GM23338 (cell line): Measurements from ENCODE around the gene GRAMD4. TPM values are rescaled to one million over a fixed set of nuclear protein-coding genes. Genes with fewer than 3 reads are reported as not detected.

Experiments used
- ATAC-seq: fragments of 200-7000 bp; cut with Tn5 transposase; 3 replicates; pipeline ENCODE4 v1.9.1; 2020
- DNase-seq: peaks from one replicate; pipeline ENCODE4 v3.0.0-alpha.2; 2015; ENCODE audit warnings: low spot score
- H2AFZ ChIP-seq: fragments of 200-600 bp; sonication (generic); 2 replicates; pipeline ENCODE4 v1.8.0; 2016; ENCODE audit warnings: antibody characterized with exemption, mild to moderate bottlenecking, moderate library complexity
- H3F3A ChIP-seq: fragments of 200-600 bp; sonication (generic); replicated peaks from 2 replicates; pipeline ENCODE4 v1.8.0; 2017; ENCODE audit warnings: antibody characterized with exemption, mixed run types, low read depth
- H3K27ac ChIP-seq: fragments of 200-600 bp; sonication (generic); 2 replicates; pipeline ENCODE4 v1.6.1; 2016; ENCODE audit warnings: low read depth
- H3K27me3 ChIP-seq: fragments of 200-600 bp; sonication (generic); 2 replicates; pipeline ENCODE4 v1.8.0; 2016; ENCODE audit warnings: mild to moderate bottlenecking, mixed run types, moderate library complexity; ENCODE audit not compliant: insufficient read depth
- H3K36me3 ChIP-seq: fragments of 200-600 bp; sonication (generic); 2 replicates; pipeline ENCODE4 v1.8.0; 2016; ENCODE audit warnings: mild to moderate bottlenecking; ENCODE audit not compliant: insufficient read depth
- H3K4me1 ChIP-seq: fragments of 200-600 bp; sonication (generic); 2 replicates; pipeline ENCODE4 v1.8.0; 2016; ENCODE audit warnings: mild to moderate bottlenecking, moderate library complexity; ENCODE audit not compliant: insufficient read depth
- H3K4me2 ChIP-seq: fragments of 200-600 bp; sonication (generic); 2 replicates; pipeline ENCODE4 v1.7.1; 2017; ENCODE audit warnings: mixed run types
- H3K4me3 ChIP-seq: fragments of 200-600 bp; sonication (generic); 2 replicates; pipeline ENCODE4 v1.6.1; 2016; ENCODE audit warnings: mixed run types
- H3K79me2 ChIP-seq: fragments of 200-600 bp; sonication (generic); replicated peaks from 2 replicates; pipeline ENCODE4 v1.8.0; 2017; ENCODE audit warnings: mild to moderate bottlenecking; ENCODE audit not compliant: insufficient read depth
- H3K9me2 ChIP-seq: fragments of 200-600 bp; sonication (generic); 2 replicates; pipeline ENCODE4 v1.8.0; 2017; ENCODE audit not compliant: insufficient read depth
- H4K20me1 ChIP-seq: fragments of 200-600 bp; sonication (generic); replicated peaks from 2 replicates; pipeline ENCODE4 v1.8.0; 2017; ENCODE audit warnings: mild to moderate bottlenecking; ENCODE audit not compliant: insufficient read depth
- H3K27ac Mint-ChIP-seq: 2 replicates; pipeline ENCODE4 v1.8.0; 2020; ENCODE audit warnings: inconsistent platforms, mild to moderate bottlenecking, moderate library complexity, mixed read lengths
- H3K27me3 Mint-ChIP-seq: 3 replicates; pipeline ENCODE4 v1.8.0; 2022; ENCODE audit warnings: low read depth, mild to moderate bottlenecking, moderate library complexity, mixed read lengths, inconsistent platforms; ENCODE audit not compliant: insufficient read depth, poor library complexity
- H3K36me3 Mint-ChIP-seq: 3 replicates; pipeline ENCODE4 v1.8.0; 2021; ENCODE audit warnings: low read depth, mild to moderate bottlenecking, inconsistent platforms, moderate library complexity, mixed read lengths
- H3K4me1 Mint-ChIP-seq: 3 replicates; pipeline ENCODE4 v1.8.0; 2020; ENCODE audit warnings: mild to moderate bottlenecking, inconsistent platforms, mixed read lengths
- H3K4me3 Mint-ChIP-seq: 3 replicates; pipeline ENCODE4 v1.8.0; 2021; ENCODE audit warnings: moderate library complexity, mild to moderate bottlenecking, inconsistent platforms, mixed read lengths
- H3K9me3 Mint-ChIP-seq: 3 replicates; pipeline ENCODE4 v1.8.0; 2020; ENCODE audit warnings: moderate library complexity, mild to moderate bottlenecking, inconsistent platforms, mixed read lengths
- CREB1 ChIP-seq: fragments of 250-450 bp; sonication (Bioruptor Pico); IDR thresholded peaks from 2 replicates; pipeline ENCODE4 v1.5.0; 2020; ENCODE audit warnings: low read depth, mild to moderate bottlenecking, moderate library complexity
- CTCF ChIP-seq, 2 experiments: fragments of 200-600 bp in 1 of 2; sonication (generic) in 1 of 2; conservative IDR thresholded peaks; 2 replicates each; pipeline versions ENCODE4 v1.5.1 to v1.6.1; 2016 to 2017; ENCODE audit warnings: antibody characterized with exemption in 2 of 2, low read depth in 2 of 2, mild to moderate bottlenecking in 2 of 2, moderate library complexity in 1 of 2
- EZH2 ChIP-seq: fragments of 200-600 bp; sonication (generic); IDR thresholded peaks from one replicate; pipeline ENCODE4 v1.8.0; 2017; ENCODE audit warnings: antibody characterized with exemption, mild to moderate bottlenecking, low read depth; ENCODE audit not compliant: unreplicated experiment
- EZH2phosphoT487 ChIP-seq: fragments of 200-600 bp; sonication (generic); IDR thresholded peaks from one replicate; pipeline ENCODE4 v1.8.1; 2018; ENCODE audit warnings: antibody characterized with exemption; ENCODE audit not compliant: unreplicated experiment
- JUNB ChIP-seq: IDR thresholded peaks from one replicate; pipeline ENCODE4 v1.6.1; 2016; ENCODE audit warnings: antibody characterized with exemption; ENCODE audit not compliant: unreplicated experiment
- NANOG ChIP-seq: IDR thresholded peaks from 2 replicates; pipeline ENCODE4 v1.6.1; 2016; ENCODE audit warnings: antibody characterized with exemption, borderline replicate concordance
- POLR2AphosphoS5 ChIP-seq: IDR thresholded peaks from 2 replicates; pipeline ENCODE4 v1.6.1; 2016; ENCODE audit warnings: antibody characterized with exemption, low read depth
- REST ChIP-seq: IDR thresholded peaks from one replicate; pipeline ENCODE4 v1.6.1; 2018; ENCODE audit warnings: antibody characterized with exemption; ENCODE audit not compliant: unreplicated experiment
- STAT1 ChIP-seq: IDR thresholded peaks from one replicate; pipeline ENCODE4 v1.6.1; 2016; ENCODE audit warnings: antibody characterized with exemption; ENCODE audit not compliant: unreplicated experiment
- polyA plus RNA-seq: library from polyadenylated mRNA; unstranded; fragments of >200 nt; fragmentation: Nextera tagmentation; extraction: Ambion mirVana; gene quantifications from 2 replicates; pipeline ENCODE4 v1.2.1, GENCODE V29; 2016
- total RNA-seq: library from RNA; depleted of rRNA; stranded (reverse); fragments of >200 nt; shearing (Covaris generic); gene quantifications from 2 replicates; pipeline ENCODE4 v1.2.3, GENCODE V29; 2014
- TF ChIP-seq, protein P1 (sequence below): IDR thresholded peaks from 2 replicates; pipeline ENCODE4 v1.6.1; 2016; ENCODE audit warnings: antibody characterized with exemption

GRAMD4 gene
- total and polyA plus RNA-seq, 2 experiments from 2014 or later: 2.7 to 81.8 TPM

DNA sequence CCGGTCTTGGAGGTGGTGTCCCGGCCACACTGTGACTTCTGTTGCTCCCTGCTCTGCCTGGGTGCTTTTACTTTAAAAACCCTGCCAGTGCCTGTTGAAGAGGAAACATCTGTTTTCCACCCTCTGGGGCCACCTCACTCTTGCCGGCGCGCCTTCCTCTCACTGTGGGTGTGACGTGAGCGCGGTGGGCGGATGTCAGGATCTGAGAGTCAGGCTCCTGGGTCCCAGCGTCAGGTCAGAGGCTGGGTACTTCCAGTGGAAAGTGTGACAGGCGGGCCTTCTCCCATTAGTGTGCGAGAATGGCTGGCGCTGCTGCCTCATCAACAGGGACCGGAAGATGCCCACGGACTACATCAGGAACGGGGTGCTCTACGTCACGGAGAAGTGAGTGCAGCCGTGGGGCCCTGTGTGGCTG lies 54.2 kb downstream of the GRAMD4 start (continued):
- TF ChIP-seq REST (no peak), POLR2AphosphoS5 (no peak), JUNB (no peak), STAT1 (no peak), CREB1 (no peak), NANOG (no peak), EZH2 (no peak)
- TF ChIP-seq, protein P1, sequence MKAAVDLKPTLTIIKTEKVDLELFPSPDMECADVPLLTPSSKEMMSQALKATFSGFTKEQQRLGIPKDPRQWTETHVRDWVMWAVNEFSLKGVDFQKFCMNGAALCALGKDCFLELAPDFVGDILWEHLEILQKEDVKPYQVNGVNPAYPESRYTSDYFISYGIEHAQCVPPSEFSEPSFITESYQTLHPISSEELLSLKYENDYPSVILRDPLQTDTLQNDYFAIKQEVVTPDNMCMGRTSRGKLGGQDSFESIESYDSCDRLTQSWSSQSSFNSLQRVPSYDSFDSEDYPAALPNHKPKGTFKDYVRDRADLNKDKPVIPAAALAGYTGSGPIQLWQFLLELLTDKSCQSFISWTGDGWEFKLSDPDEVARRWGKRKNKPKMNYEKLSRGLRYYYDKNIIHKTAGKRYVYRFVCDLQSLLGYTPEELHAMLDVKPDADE: no peak

GRCh38 chr22:46674906-46675305 lies 54.7 kb downstream of the GRAMD4 start:
- H3K27ac Mint-ChIP-seq: no peak overlapping the region
- Histone ChIP-seq H3K4me3 (no peak overlapping the region), H3K4me1 (no peaks in the 10 kb centered on the region), H2AFZ (no peak overlapping the region), H3K27me3 (no peaks in the 10 kb centered on the region), H3K9me2 (no peaks in the 10 kb centered on the region), H3F3A (no peaks in the 10 kb centered on the region), H3K36me3 (no peaks in the 10 kb centered on the region), H3K27ac (no peak overlapping the region), H4K20me1 (no peaks in the 10 kb centered on the region), H3K4me2 (no peak overlapping the region), H3K79me2 (no peaks in the 10 kb centered on the region)
- H3K27me3 Mint-ChIP-seq: peaks cover 9% of the 10 kb centered on the region
- ATAC-seq (no peak), DNase-seq (no peak)
- no peaks in the 10 kb centered on the region for H3K9me3 Mint-ChIP-seq
- H3K4me1 Mint-ChIP-seq: no peaks in the 10 kb centered on the region
- no peak overlapping the region for H3K4me3 Mint-ChIP-seq
- no peaks in the 10 kb centered on the region for H3K36me3 Mint-ChIP-seq
- TF ChIP-seq EZH2 (no peak), EZH2phosphoT487 (no peak), CTCF (conservative IDR thresholded peaks at IDR 0.05; ENCODE audit: low read depth in 2 of 2) (no peak), POLR2AphosphoS5 (no peak), STAT1 (no peak), JUNB (no peak), CREB1 (no peak), REST (no peak)
- TF ChIP-seq, protein P1: no peak
